ENCODE data around the gene SLC22A12. TPM values are rescaled to one million over a fixed set of nuclear protein-coding genes. Genes with fewer than 3 reads are reported as not detected.
A peak's percentile ranks its signal among the peaks of the same experiment; 100 is the strongest.

Gene SLC22A12
- total and polyA plus RNA-seq, 2 of the 8 experiments (the other 6 are each of a cell fraction or from before 2014, with no cell fraction given), result not detected

- Histone ChIP-seq H4K5ac (ENCODE audit: insufficient read length, low read depth, low read length) (no peak overlapping the region), H2AFZ (ENCODE audit: low read length) (no peak overlapping the region), H2BK120ac (replicated peaks; ENCODE audit: low read depth, low read length) (no peak overlapping the region), H3K79me1 (ENCODE audit: low read depth, low read length) (no peaks in the 10 kb centered on the region), H3K56ac (replicated peaks; ENCODE audit: insufficient read length, low read depth, low read length) (no peak overlapping the region), H3K4me2 (ENCODE audit: insufficient read depth in 1 of 2, low read depth in 2 of 2, low read length in 2 of 2) (no peak overlapping the region), H3K14ac (ENCODE audit: insufficient read length) (no peak overlapping the region), H2BK15ac (ENCODE audit: low read length) (no peak overlapping the region), H3K18ac (ENCODE audit: extremely low read depth, low read length) (no peak overlapping the region), H4K91ac (replicated peaks; ENCODE audit: insufficient read length, low read length) (no peak overlapping the region), H2BK20ac (ENCODE audit: low read length) (no peak overlapping the region), H3K4ac (replicated peaks; ENCODE audit: insufficient read length, low read depth, low read length) (no peak overlapping the region), H2AK5ac (ENCODE audit: low read depth, low read length) (no peak overlapping the region), H4K8ac (ENCODE audit: extremely low read depth, insufficient read depth, low read length) (no peak overlapping the region), H3K4me1 (replicated peaks in 1 of 4; ENCODE audit: control insufficient read depth in 3 of 4, insufficient read depth in 4 of 4, low read length in 3 of 4) (peaks cover 0 to 6% (median 0%) of the 10 kb centered on the region in 4 experiments; a peak in 1 of 7 replicates), H3K4me3 (ENCODE audit: extremely low read depth in 1 of 4, insufficient read depth in 2 of 4, low read depth in 3 of 4, low read length in 4 of 4) (no peak overlapping the region), H3K79me2 (ENCODE audit: control insufficient read depth in 1 of 2, insufficient read depth in 2 of 2, low read length in 2 of 2) (no peaks in the 10 kb centered on the region), H3K9me3 (ENCODE audit: insufficient read depth in 2 of 2, low read depth in 1 of 2, low read length in 1 of 2) (no peaks in the 10 kb centered on the region), H3K9ac (replicated peaks in 1 of 4; ENCODE audit: extremely low read depth in 1 of 4, low read depth in 3 of 4, low read length in 3 of 4) (no peak overlapping the region), H3K27me3 (replicated peaks in 1 of 4; ENCODE audit: control insufficient read depth in 3 of 4, extremely low read depth in 1 of 4, insufficient read depth in 3 of 4, low read length in 3 of 4) (no peaks in the 10 kb centered on the region), H3K36me3 (ENCODE audit: control insufficient read depth in 2 of 4, insufficient read depth in 4 of 4, low read length in 3 of 4) (no peaks in the 10 kb centered on the region), H2BK12ac (ENCODE audit: low read depth, low read length) (no peak overlapping the region), H4K20me1 (replicated peaks in 1 of 2; ENCODE audit: control insufficient read depth in 1 of 2, insufficient read depth in 2 of 2, low read length in 2 of 2) (no peaks in the 10 kb centered on the region), H2BK5ac (ENCODE audit: low read depth, low read length) (no peak overlapping the region), H3K23me2 (ENCODE audit: low read depth, low read length) (no peaks in the 10 kb centered on the region), H3K27ac (ENCODE audit: low read depth, low read length) (no peak overlapping the region), H3K23ac (ENCODE audit: insufficient read length) (no peak overlapping the region)
- DNase-seq (ENCODE audit: low read depth in 1 of 2, low spot score in 2 of 2) (no peak), FAIRE-seq (no peak)
- TF ChIP-seq EZH2 (IDR thresholded peaks at IDR 0.05; ENCODE audit: low read depth, low read length, severe bottlenecking) (no peak), CTCF (IDR thresholded peaks at IDR 0.05; ENCODE audit: control extremely low read depth in 1 of 3, insufficient read depth in 1 of 3, low read depth in 1 of 3, low read length in 3 of 3) (peak in 1 of 3 experiments; percentile 7; a peak in 1 of 4 replicates)
- CTCF ChIA-PET (ENCODE audit: partially characterized antibody), result interaction anchor here (0.9 to 2.8 kb wide), 13 partner anchors 16 to 159 kb away, joined by 3 to 26 read pairs (median 4); no protein-coding TSS in a partner anchor
- 91% methylated on average over 10 of the region's 10 CpGs; no CpG with 5 or more reads in 1 of the 2 experiments for WGBS, 2 experiments (ENCODE audit: extremely low coverage in 1 of 2, insufficient coverage in 1 of 2, insufficient read length in 1 of 2, insufficient replicate concordance in 2 of 2, low coverage in 1 of 2, low lambda C conversion rate in 2 of 2, missing lambda C conversion rate in 1 of 2)
- POLR2A ChIA-PET (ENCODE audit: partially characterized antibody), result interaction anchor here (0.6 to 1.5 kb wide), 2 partner anchors 39 to 102 kb away, joined by 3 read pairs; no protein-coding TSS in a partner anchor
These were observed 14.2 kb downstream of the SLC22A12 start for GRCh38 chr11:64605244-64605560.

All from H1 (cell line).